Measurements from ENCODE around the gene TRPV5. TPM values are rescaled to one million over a fixed set of nuclear protein-coding genes. Genes with fewer than 3 reads are reported as not detected.

TRPV5 gene
- total RNA-seq, 6 donors from 2014 or later, result not detected

DNA sequence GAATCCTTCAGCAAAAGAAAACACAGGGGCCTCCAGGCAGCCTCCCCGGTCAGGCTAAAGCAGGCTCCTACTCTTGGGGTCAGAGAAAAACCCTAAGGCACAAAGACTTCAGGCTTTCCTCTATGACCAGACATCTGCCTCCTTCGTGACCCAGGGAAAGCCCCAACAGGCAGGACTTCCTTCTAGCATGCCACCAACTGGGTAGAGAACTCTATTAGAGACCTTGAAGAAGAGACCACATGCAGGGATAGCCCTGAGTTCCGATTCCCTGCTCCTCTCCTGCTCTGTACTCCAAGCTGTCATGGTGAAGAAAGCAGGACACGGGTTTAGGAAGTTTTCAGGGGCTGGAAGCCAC, 49.3 kb downstream of the TRPV5 start:
- no peak for DNase-seq
- Histone ChIP-seq H3K4me3 (no peak overlapping the region), H3K9me3 (no peaks in the 10 kb centered on the region), H3K27me3 (no peaks in the 10 kb centered on the region), H3K27ac (no peak overlapping the region), H3K36me3 (no peaks in the 10 kb centered on the region), H3K4me1 (no peaks in the 10 kb centered on the region)
- 78 to 79% methylated on average over 2 to 4 of the region's 4 CpGs for WGBS, 2 donors
- TF ChIP-seq, protein P1, sequence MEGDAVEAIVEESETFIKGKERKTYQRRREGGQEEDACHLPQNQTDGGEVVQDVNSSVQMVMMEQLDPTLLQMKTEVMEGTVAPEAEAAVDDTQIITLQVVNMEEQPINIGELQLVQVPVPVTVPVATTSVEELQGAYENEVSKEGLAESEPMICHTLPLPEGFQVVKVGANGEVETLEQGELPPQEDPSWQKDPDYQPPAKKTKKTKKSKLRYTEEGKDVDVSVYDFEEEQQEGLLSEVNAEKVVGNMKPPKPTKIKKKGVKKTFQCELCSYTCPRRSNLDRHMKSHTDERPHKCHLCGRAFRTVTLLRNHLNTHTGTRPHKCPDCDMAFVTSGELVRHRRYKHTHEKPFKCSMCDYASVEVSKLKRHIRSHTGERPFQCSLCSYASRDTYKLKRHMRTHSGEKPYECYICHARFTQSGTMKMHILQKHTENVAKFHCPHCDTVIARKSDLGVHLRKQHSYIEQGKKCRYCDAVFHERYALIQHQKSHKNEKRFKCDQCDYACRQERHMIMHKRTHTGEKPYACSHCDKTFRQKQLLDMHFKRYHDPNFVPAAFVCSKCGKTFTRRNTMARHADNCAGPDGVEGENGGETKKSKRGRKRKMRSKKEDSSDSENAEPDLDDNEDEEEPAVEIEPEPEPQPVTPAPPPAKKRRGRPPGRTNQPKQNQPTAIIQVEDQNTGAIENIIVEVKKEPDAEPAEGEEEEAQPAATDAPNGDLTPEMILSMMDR (IDR thresholded peaks at IDR 0.05), result no peak
- TF ChIP-seq POLR2A (IDR thresholded peaks at IDR 0.05), result no peak
- no peak for TF ChIP-seq EP300 (IDR thresholded peaks at IDR 0.05)
- no peak for TF ChIP-seq POLR2AphosphoS5 (IDR thresholded peaks at IDR 0.05)
- no peak for ATAC-seq (ENCODE audit: low FRiP score in 2 of 2)

DNA sequence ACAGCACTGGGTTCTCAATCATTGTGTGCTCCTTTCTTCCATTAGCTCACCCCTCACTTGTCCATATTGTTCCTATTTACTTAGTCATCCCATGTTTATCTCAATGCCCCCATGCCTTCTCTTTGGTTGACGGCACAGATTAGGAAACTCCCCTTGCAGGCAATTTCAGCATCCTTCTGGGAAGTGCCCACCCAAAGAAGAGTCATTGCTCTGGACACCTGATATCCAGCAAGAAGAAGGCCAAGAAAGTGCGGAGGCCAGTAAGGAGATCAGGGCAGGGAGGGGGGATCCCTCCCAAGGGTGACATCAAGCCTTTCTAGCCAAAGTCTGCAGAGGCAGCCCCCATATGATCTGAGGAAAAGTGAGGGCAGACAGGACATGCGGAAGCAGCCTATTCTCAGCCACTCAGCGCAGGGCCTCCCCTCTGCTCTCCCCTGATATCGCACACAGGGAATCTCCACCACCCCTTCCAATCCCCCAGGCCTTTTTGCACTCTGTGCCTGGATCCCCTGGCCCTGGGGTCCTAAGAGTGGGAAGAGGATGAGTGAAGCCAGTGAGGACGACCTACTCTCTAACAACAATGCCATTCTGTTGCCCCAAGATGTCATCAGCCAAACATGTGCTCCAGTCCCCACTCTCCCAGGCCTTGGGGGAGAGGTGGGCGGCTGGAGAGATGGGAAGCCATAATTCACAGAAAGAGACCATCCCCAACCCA, 49.8 kb downstream of the TRPV5 start:
- H3K4me1 ChIP-seq, result no peaks in the 10 kb centered on the region
- DNase-seq (no peak), ATAC-seq (ENCODE audit: low FRiP score in 2 of 2) (no peak)
- TF ChIP-seq, protein P1 (IDR thresholded peaks at IDR 0.05), result no peak
- no peak for TF ChIP-seq EP300 (IDR thresholded peaks at IDR 0.05)
- no peak for TF ChIP-seq POLR2A (IDR thresholded peaks at IDR 0.05)
- no peak for TF ChIP-seq POLR2AphosphoS5 (IDR thresholded peaks at IDR 0.05)
- H3K27me3 ChIP-seq, result no peaks in the 10 kb centered on the region
- H3K4me3 ChIP-seq, result no peak overlapping the region
- H3K36me3 ChIP-seq, result no peaks in the 10 kb centered on the region
- no peak overlapping the region for H3K27ac ChIP-seq
- 78 to 83% methylated on average over 5 to 7 of the region's 7 CpGs for WGBS, 2 donors
- H3K9me3 ChIP-seq, result no peaks in the 10 kb centered on the region

DNA sequence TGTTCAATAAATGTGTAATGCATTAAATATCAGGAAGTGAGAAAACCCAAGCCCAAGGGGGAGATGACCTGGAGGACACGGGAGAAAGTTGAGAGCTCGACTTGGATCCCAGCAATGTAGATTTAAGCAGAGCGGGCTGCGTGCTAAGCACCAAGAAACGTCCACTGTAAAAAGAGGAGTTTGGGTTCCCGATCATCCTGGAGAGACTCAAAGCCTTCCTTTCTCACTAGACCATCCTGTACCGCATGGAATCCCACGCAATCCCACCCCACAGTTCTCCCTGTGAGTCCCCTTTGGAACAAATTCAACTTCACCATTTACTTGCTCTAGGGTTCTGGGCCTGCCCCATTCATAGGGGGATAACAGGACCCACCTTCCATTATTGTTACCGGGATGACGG, 50.4 kb downstream of the TRPV5 start:
- H3K36me3 ChIP-seq, result no peaks in the 10 kb centered on the region
- WGBS, 2 donors, result 87 to 92% methylated on average over 10 of the region's 10 CpGs
- H3K27ac ChIP-seq, result no peak overlapping the region
- no peak for ATAC-seq (ENCODE audit: low FRiP score in 2 of 2)
- no peaks in the 10 kb centered on the region for H3K4me1 ChIP-seq
- no peaks in the 10 kb centered on the region for H3K9me3 ChIP-seq
- TF ChIP-seq POLR2AphosphoS5 (IDR thresholded peaks at IDR 0.05) (no peak), EP300 (IDR thresholded peaks at IDR 0.05) (no peak), POLR2A (IDR thresholded peaks at IDR 0.05) (no peak)
- TF ChIP-seq, protein P1 (IDR thresholded peaks at IDR 0.05), result no peak
- no peak overlapping the region for H3K4me3 ChIP-seq
- no peaks in the 10 kb centered on the region for H3K27me3 ChIP-seq
- DNase-seq, result no peak

DNA sequence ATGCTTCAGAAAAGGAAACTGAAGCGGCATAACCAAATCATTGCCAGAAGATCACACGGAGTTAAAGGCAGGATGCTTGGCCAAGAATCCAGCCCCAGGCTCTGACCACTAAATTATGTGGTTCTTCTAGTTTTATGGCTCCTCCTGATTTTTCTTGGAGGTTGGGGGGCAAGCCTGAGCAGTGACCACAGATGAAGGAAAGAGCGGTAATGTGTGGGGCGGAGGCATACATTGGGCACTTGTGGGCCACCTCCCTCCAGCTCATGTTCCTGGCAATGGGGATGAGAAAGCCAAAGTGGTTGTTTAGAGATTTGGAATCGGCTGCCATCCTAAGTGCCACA, 51.2 kb downstream of the TRPV5 start:
- TF ChIP-seq POLR2A (IDR thresholded peaks at IDR 0.05), result no peak
- Histone ChIP-seq H3K27ac (no peak overlapping the region), H3K27me3 (no peaks in the 10 kb centered on the region), H3K4me1 (no peaks in the 10 kb centered on the region), H3K9me3 (no peaks in the 10 kb centered on the region), H3K36me3 (no peaks in the 10 kb centered on the region), H3K4me3 (no peak overlapping the region)
- no peak for ATAC-seq (ENCODE audit: low FRiP score in 2 of 2)
- WGBS, 2 donors, result 71 to 77% methylated on average over 5 of the region's 5 CpGs
- DNase-seq, result no peak

DNA sequence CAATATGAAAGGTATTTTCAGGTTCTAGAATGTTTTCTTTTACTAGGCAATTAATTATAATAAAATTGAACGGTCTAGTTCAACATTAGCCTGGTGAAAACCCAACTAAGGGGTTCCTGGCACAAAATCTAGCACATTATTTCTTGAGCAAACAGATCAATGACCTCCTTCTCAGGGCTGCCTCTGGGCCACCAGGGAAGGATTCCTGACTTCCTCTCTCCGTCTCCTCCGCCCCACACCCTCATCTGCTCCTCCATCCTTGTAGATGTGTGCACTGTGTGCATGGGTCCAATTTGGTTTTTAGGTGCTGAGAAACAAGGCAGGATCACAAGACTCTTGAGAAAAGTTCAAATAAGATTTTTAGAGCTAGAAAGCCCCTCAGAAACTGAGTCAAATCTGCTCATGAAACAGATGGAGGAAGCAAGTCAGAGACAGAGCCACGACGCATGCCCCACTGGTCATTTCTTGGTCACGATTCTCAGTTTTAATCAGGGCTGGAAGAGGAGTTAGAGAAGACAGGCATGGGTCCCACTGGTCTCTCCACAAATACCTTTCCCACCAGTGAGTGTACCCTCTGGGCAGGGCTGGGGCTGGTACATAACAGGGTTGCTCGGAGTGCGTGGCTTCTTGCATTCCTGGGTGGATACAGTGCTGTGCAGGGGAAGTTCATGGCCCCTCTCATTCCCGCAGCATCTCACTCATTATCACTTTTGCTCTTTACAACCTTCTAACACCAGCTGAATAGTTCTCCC, 51.8 kb downstream of the TRPV5 start:
- 80 to 81% methylated on average over 9 of the region's 9 CpGs for WGBS, 2 donors
- DNase-seq, result no peak
- H3K27me3 ChIP-seq, result no peaks in the 10 kb centered on the region
- H3K27ac ChIP-seq, result no peak overlapping the region
- no peaks in the 10 kb centered on the region for H3K9me3 ChIP-seq
- H3K4me3 ChIP-seq, result no peak overlapping the region
- TF ChIP-seq POLR2AphosphoS5 (IDR thresholded peaks at IDR 0.05) (no peak), POLR2A (IDR thresholded peaks at IDR 0.05) (no peak), EP300 (IDR thresholded peaks at IDR 0.05) (no peak)
- TF ChIP-seq, protein P1 (IDR thresholded peaks at IDR 0.05), result no peak
- H3K36me3 ChIP-seq, result no peaks in the 10 kb centered on the region
- no peaks in the 10 kb centered on the region for H3K4me1 ChIP-seq
- no peak for ATAC-seq (ENCODE audit: low FRiP score in 2 of 2)

All from upper lobe of left lung (tissue), 6 donors.